GM11168 (cell line): Measurements from ENCODE around the gene NCKAP5.

ENCODE experiments used
- in situ Hi-C: fragments of 300-500 bp; cut with MboI; formaldehyde crosslinking; loops from one replicate; pipeline ENCODE4 v1.12.0; 2022; ENCODE audit warnings: low sequenced_read_pairs; ENCODE audit not compliant: unreplicated experiment

NCKAP5 gene

GRCh38 chr2:133306236-133306635 lies 262.0 kb downstream of the NCKAP5 start:
- in situ Hi-C loops = no loop called here

- in situ Hi-C loops = no loop called here
Measured at GRCh38 chr2:133304344-133304743, 263.9 kb downstream of the NCKAP5 start.

GRCh38 chr2:133303150-133303549 lies 265.1 kb downstream of the NCKAP5 start:
- in situ Hi-C loops = no loop called here

- in situ Hi-C loops = no loop called here
Measured at GRCh38 chr2:133296401-133296800, 271.9 kb downstream of the NCKAP5 start.

- in situ Hi-C loops = no loop called here
Measured at GRCh38 chr2:133293544-133294353, 274.5 kb downstream of the NCKAP5 start.

- in situ Hi-C loops = no loop called here
Measured at GRCh38 chr2:133292259-133292658, 276.0 kb downstream of the NCKAP5 start.

- in situ Hi-C loops = no loop called here
Measured at GRCh38 chr2:133287709-133288108, 280.6 kb downstream of the NCKAP5 start.

- in situ Hi-C loops = no loop called here
Measured at GRCh38 chr2:133286326-133286922, 281.8 kb downstream of the NCKAP5 start.

GRCh38 chr2:133273031-133273430 lies 295.2 kb downstream of the NCKAP5 start:
- in situ Hi-C loops = no loop called here

- in situ Hi-C loops = no loop called here
Measured at GRCh38 chr2:133271105-133271504, 297.2 kb downstream of the NCKAP5 start.

GRCh38 chr2:133270550-133270949 lies 297.7 kb downstream of the NCKAP5 start:
- in situ Hi-C loops = no loop called here

- in situ Hi-C loops = no loop called here
Measured at GRCh38 chr2:133266926-133267590, 301.2 kb downstream of the NCKAP5 start.

- in situ Hi-C loops = no loop called here
Measured at GRCh38 chr2:133266041-133266925, 302.0 kb downstream of the NCKAP5 start.

GRCh38 chr2:133265432-133265949 lies 302.8 kb downstream of the NCKAP5 start:
- in situ Hi-C loops = no loop called here

GRCh38 chr2:133264989-133265401 lies 303.3 kb downstream of the NCKAP5 start:
- in situ Hi-C loops = no loop called here

GRCh38 chr2:133262893-133263292 lies 305.4 kb downstream of the NCKAP5 start:
- in situ Hi-C loops = no loop called here

- in situ Hi-C loops = no loop called here
Measured at GRCh38 chr2:133255360-133255759, 312.9 kb downstream of the NCKAP5 start.

GRCh38 chr2:133253793-133254192 lies 314.5 kb downstream of the NCKAP5 start:
- in situ Hi-C loops = no loop called here

GRCh38 chr2:133252780-133253355 lies 315.4 kb downstream of the NCKAP5 start:
- in situ Hi-C loops = no loop called here

GRCh38 chr2:133249362-133249761 lies 318.9 kb downstream of the NCKAP5 start:
- in situ Hi-C loops = no loop called here
